Chondrocyte (in vitro differentiated cells): ENCODE data around the gene FOXA3. TPM values are rescaled to one million over a fixed set of nuclear protein-coding genes. Genes with fewer than 3 reads are reported as not detected.

Source experiments
- DNase-seq: peaks from one replicate; pipeline ENCODE4 v3.0.0; 2021; ENCODE audit warnings: mixed read lengths, low spot score
- H3K27ac Mint-ChIP-seq: one replicate; pipeline ENCODE4 v1.8.0; 2021; ENCODE audit warnings: mild to moderate bottlenecking, moderate library complexity, mixed read lengths; ENCODE audit not compliant: unreplicated experiment
- H3K27me3 Mint-ChIP-seq: 2 replicates; pipeline ENCODE4 v1.8.0; 2021; ENCODE audit warnings: low read depth, mixed read lengths
- H3K36me3 Mint-ChIP-seq: 2 replicates; pipeline ENCODE4 v1.8.0; 2021; ENCODE audit warnings: low read depth, mixed read lengths
- H3K4me1 Mint-ChIP-seq: 2 replicates; pipeline ENCODE4 v1.8.0; 2021; ENCODE audit warnings: low read depth, mild to moderate bottlenecking, mixed read lengths
- H3K4me3 Mint-ChIP-seq: one replicate; pipeline ENCODE4 v1.8.0; 2021; ENCODE audit warnings: mild to moderate bottlenecking, moderate library complexity, mixed read lengths; ENCODE audit not compliant: unreplicated experiment
- H3K9me3 Mint-ChIP-seq: 2 replicates; pipeline ENCODE4 v1.8.0; 2021; ENCODE audit warnings: low read depth, mixed read lengths
- CTCF ChIP-seq: fragments of 200-600 bp; sonication (generic); IDR thresholded peaks from 2 replicates; pipeline ENCODE4 v1.5.0; 2021; ENCODE audit warnings: antibody characterized with exemption, mild to moderate bottlenecking, moderate library complexity
- total RNA-seq: library from RNA; stranded (reverse); gene quantifications from 3 replicates; pipeline ENCODE4 v1.2.1, GENCODE V29; 2021

FOXA3 gene
- total RNA-seq, 1 donor from 2014 or later, result not detected

- Mint-ChIP-seq H3K27me3 (no peaks in the 10 kb centered on the region), H3K27ac (no peak overlapping the region), H3K9me3 (no peaks in the 10 kb centered on the region), H3K4me3 (no peak overlapping the region), H3K4me1 (peaks cover 19% of the 10 kb centered on the region), H3K36me3 (peaks cover 47% of the 10 kb centered on the region)
- no peak for TF ChIP-seq CTCF
- no peak for DNase-seq
Observed at GRCh38 chr19:45828945-45829344, 35.2 kb upstream of the FOXA3 start.

GRCh38 chr19:45834970-45835369 lies 29.2 kb upstream of the FOXA3 start:
- peaks cover 49% of the 10 kb centered on the region for H3K36me3 Mint-ChIP-seq
- peaks cover 4% of the 10 kb centered on the region for H3K4me1 Mint-ChIP-seq
- no peak overlapping the region for H3K4me3 Mint-ChIP-seq
- no peaks in the 10 kb centered on the region for H3K9me3 Mint-ChIP-seq
- no peak for TF ChIP-seq CTCF
- H3K27me3 Mint-ChIP-seq, result no peaks in the 10 kb centered on the region
- DNase-seq, result no peak
- no peak overlapping the region for H3K27ac Mint-ChIP-seq

- DNase-seq, result no peak
- Mint-ChIP-seq H3K27me3 (no peaks in the 10 kb centered on the region), H3K27ac (no peak overlapping the region), H3K4me3 (no peak overlapping the region), H3K4me1 (no peaks in the 10 kb centered on the region), H3K36me3 (peaks cover 53% of the 10 kb centered on the region), H3K9me3 (no peaks in the 10 kb centered on the region)
- TF ChIP-seq CTCF, result no peak
Observed at GRCh38 chr19:45842198-45842597, 21.9 kb upstream of the FOXA3 start.

GRCh38 chr19:45847663-45848062 lies 16.5 kb upstream of the FOXA3 start:
- no peaks in the 10 kb centered on the region for H3K4me1 Mint-ChIP-seq
- peaks cover 47% of the 10 kb centered on the region for H3K36me3 Mint-ChIP-seq

GRCh38 chr19:45848922-45849321 lies 15.2 kb upstream of the FOXA3 start:
- H3K36me3 Mint-ChIP-seq, result peaks cover 39% of the 10 kb centered on the region
- H3K4me3 Mint-ChIP-seq, result no peak overlapping the region
- TF ChIP-seq CTCF, result peak; percentile 62
- DNase-seq, result no peak
- H3K4me1 Mint-ChIP-seq, result no peaks in the 10 kb centered on the region
- H3K27ac Mint-ChIP-seq, result no peak overlapping the region
- no peaks in the 10 kb centered on the region for H3K9me3 Mint-ChIP-seq
- H3K27me3 Mint-ChIP-seq, result no peaks in the 10 kb centered on the region

More at GRCh38 chr19:45847663-45848062, 16.5 kb upstream of the FOXA3 start:
- no peak overlapping the region for H3K4me3 Mint-ChIP-seq
- H3K27me3 Mint-ChIP-seq, result no peaks in the 10 kb centered on the region
- no peak overlapping the region for H3K27ac Mint-ChIP-seq
- no peaks in the 10 kb centered on the region for H3K9me3 Mint-ChIP-seq
- no peak for DNase-seq
- TF ChIP-seq CTCF, result no peak
